Aorta (tissue), 5 donors: ENCODE measurements around the gene SYF2. TPM values are rescaled to one million over a fixed set of nuclear protein-coding genes. Genes with fewer than 3 reads are reported as not detected.
A peak's percentile ranks its signal among the peaks of the same experiment; 100 is the strongest.

Experiments used
- ATAC-seq: fragments of 200-7000 bp; cut with Tn5 transposase; one replicate; pipeline ENCODE4 v1.9.1; 2022; ENCODE audit warnings: moderate library complexity; ENCODE audit not compliant: low FRiP score
- DNase-seq, 2 donors: peaks; one replicate each; pipeline ENCODE4 v3.0.0-alpha.2; 2020
- H3K27ac ChIP-seq, 2 donors: one replicate each; pipeline ENCODE4 v1.5.1; 2013; ENCODE audit warnings: low read length in 2 of 2, mild to moderate bottlenecking in 2 of 2, moderate library complexity in 2 of 2, control low read depth in 1 of 2, inconsistent platforms in 1 of 2, low read depth in 1 of 2
- H3K27me3 ChIP-seq, 2 donors: one replicate each; pipeline ENCODE4 v1.6.1; 2013; ENCODE audit warnings: control low read depth in 1 of 2, low read length in 1 of 2, mild to moderate bottlenecking in 1 of 2, moderate library complexity in 1 of 2; ENCODE audit not compliant: insufficient read depth in 2 of 2, control insufficient read depth in 1 of 2
- H3K36me3 ChIP-seq, 2 donors: one replicate each; pipeline ENCODE4 v1.6.1; 2013; ENCODE audit warnings: control low read depth in 1 of 2, low read length in 1 of 2, mild to moderate bottlenecking in 1 of 2; ENCODE audit not compliant: insufficient read depth in 2 of 2, control insufficient read depth in 1 of 2
- H3K4me1 ChIP-seq, 2 donors: one replicate each; pipeline ENCODE4 v1.6.1; 2013; ENCODE audit warnings: low read length in 2 of 2, control low read depth in 1 of 2, mild to moderate bottlenecking in 1 of 2, moderate library complexity in 1 of 2; ENCODE audit not compliant: insufficient read depth in 2 of 2, control insufficient read depth in 1 of 2
- H3K4me3 ChIP-seq, 2 donors: one replicate each; pipeline ENCODE4 v1.5.1; 2013; ENCODE audit warnings: low read length in 2 of 2, control low read depth in 1 of 2, mild to moderate bottlenecking in 1 of 2
- H3K9me3 ChIP-seq: one replicate; pipeline ENCODE4 v1.6.1; 2013; ENCODE audit warnings: mild to moderate bottlenecking, low read length; ENCODE audit not compliant: control insufficient read depth
- WGBS, 2 donors: extraction: QIAGEN DNeasy Blood & Tissue Kit; methylation state at CpG; one replicate each; pipeline ENCODE4 v1.1.7; 2013; 5-methylcytosine and 5-hydroxymethylcytosine counted together
- intact Hi-C, 2 donors: fragments of 100-400 bp; cut with DNase I; formaldehyde crosslinking; loops; one replicate each; pipeline versions ENCODE4 v1.14.2 to v1.15.0; 2022
- polyA plus RNA-seq, 2 donors: library from polyadenylated mRNA; stranded (reverse); fragments of 200-250 nt; gene quantifications; one replicate each; pipeline ENCODE4 v1.2.3, GENCODE V29; 2013
- total RNA-seq, 2 donors: library from RNA; stranded (reverse); fragmentation: NEBNext Ultra II Directional; extraction: Animal tissue kit (Norgen Biotek cat#: 25700); gene quantifications; one replicate each; pipeline ENCODE4 v1.2.1, GENCODE V29; 2021
- donor health status: healthy with polysubstance abuse.
- donor health status: Bipolar disorder and iron deficiency.
- donor health status: DM: no; HTN: no; CAD: no.
- donor health status: DM: no; HTN: no; CAD: no.
- donor health status: DM: yes; HTN: yes; CAD: no.

The SYF2 gene
- total and polyA plus RNA-seq, 4 donors = 43.0 to 142 (median 74.6) TPM

- DNase-seq (no peak), ATAC-seq (no peak)
- no peak overlapping the region for H3K27ac ChIP-seq
- no peak overlapping the region for H3K4me3 ChIP-seq
- no peaks in the 10 kb centered on the region for H3K9me3 ChIP-seq
- H3K4me1 ChIP-seq = no peaks in the 10 kb centered on the region
- intact Hi-C loops = no loop called here
- 83 to 84% methylated on average over 8 of the region's 8 CpGs for WGBS, 2 donors
- no peaks in the 10 kb centered on the region for H3K27me3 ChIP-seq
- peaks cover 0 to 4% of the 10 kb centered on the region in 2 donors for H3K36me3 ChIP-seq
Measured at GRCh38 chr1:25217598-25218232, 14.6 kb downstream of the SYF2 start.

DNA sequence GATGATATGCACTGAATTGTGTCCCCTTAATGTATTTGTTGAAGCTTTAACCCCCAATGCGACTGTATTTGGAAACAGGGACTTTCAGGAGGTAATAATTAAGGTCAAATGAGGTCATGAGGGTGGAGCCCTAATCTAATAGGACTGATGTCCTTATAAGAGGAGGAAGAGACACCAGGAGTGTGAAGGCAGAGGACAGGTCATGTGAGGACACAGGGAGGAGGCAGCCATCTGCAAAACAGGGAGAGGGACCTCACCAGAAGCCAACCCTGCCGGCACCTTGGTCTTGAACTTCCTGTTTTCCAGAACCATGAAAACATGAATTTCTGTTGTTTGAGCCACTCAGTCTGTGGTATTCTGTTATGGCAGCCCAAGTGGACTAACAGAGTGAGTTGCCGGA lies 15.3 kb downstream of the SYF2 start:
- Histone ChIP-seq H3K36me3 (peaks cover 0 to 4% of the 10 kb centered on the region in 2 donors), H3K4me1 (no peaks in the 10 kb centered on the region), H3K9me3 (no peaks in the 10 kb centered on the region), H3K4me3 (no peak overlapping the region), H3K27ac (no peak overlapping the region), H3K27me3 (no peaks in the 10 kb centered on the region)
- WGBS, 2 donors = 95 to 96% methylated on average over 3 of the region's 3 CpGs
- DNase-seq = peak in 1 of 2 donors; percentile 12
- intact Hi-C loops = no loop called here
- no peak for ATAC-seq

GRCh38 chr1:25216123-25216522 lies 16.2 kb downstream of the SYF2 start:
- no peak overlapping the region for H3K27ac ChIP-seq
- H3K4me1 ChIP-seq = no peaks in the 10 kb centered on the region
- no peaks in the 10 kb centered on the region for H3K27me3 ChIP-seq
- WGBS, 2 donors = 82 to 83% methylated on average over 4 of the region's 4 CpGs
- H3K4me3 ChIP-seq = no peak overlapping the region
- peaks cover 0 to 2% of the 10 kb centered on the region in 2 donors for H3K36me3 ChIP-seq
- no peak for ATAC-seq
- intact Hi-C loops = no loop called here
- no peaks in the 10 kb centered on the region for H3K9me3 ChIP-seq
- DNase-seq = no peak

GRCh38 chr1:25212725-25213124 lies 19.6 kb downstream of the SYF2 start:
- intact Hi-C loops = no loop called here
- DNase-seq (no peak), ATAC-seq (no peak)
- H3K27ac ChIP-seq = no peak overlapping the region
- H3K4me3 ChIP-seq = no peak overlapping the region
- H3K27me3 ChIP-seq = no peaks in the 10 kb centered on the region
- H3K9me3 ChIP-seq = no peaks in the 10 kb centered on the region
- H3K4me1 ChIP-seq = no peaks in the 10 kb centered on the region
- H3K36me3 ChIP-seq = no peaks in the 10 kb centered on the region
- 48 to 49% methylated on average over 5 of the region's 5 CpGs for WGBS, 2 donors

GRCh38 chr1:25210728-25211127 lies 21.6 kb downstream of the SYF2 start:
- Histone ChIP-seq H3K36me3 (no peaks in the 10 kb centered on the region), H3K9me3 (no peaks in the 10 kb centered on the region), H3K27me3 (no peaks in the 10 kb centered on the region), H3K4me1 (no peaks in the 10 kb centered on the region), H3K27ac (no peak overlapping the region), H3K4me3 (no peak overlapping the region)
- ATAC-seq (no peak), DNase-seq (peak in 1 of 2 donors; percentile 13)
- intact Hi-C loops = no loop called here
- WGBS, 2 donors = 33 to 39% methylated on average over 3 of the region's 3 CpGs

- Histone ChIP-seq H3K27me3 (no peaks in the 10 kb centered on the region), H3K9me3 (no peaks in the 10 kb centered on the region), H3K36me3 (no peaks in the 10 kb centered on the region), H3K4me1 (no peaks in the 10 kb centered on the region), H3K27ac (no peak overlapping the region), H3K4me3 (no peak overlapping the region)
- DNase-seq (no peak), ATAC-seq (no peak)
- WGBS, 2 donors = 83 to 88% methylated on average over 4 of the region's 4 CpGs
- intact Hi-C loops = loop anchor here (10.0 kb wide), 3 partner anchors 275 to 555 kb away; partner anchors contain the start of gene RUNX3 (in 1 of the 2)
Measured at GRCh38 chr1:25209516-25209915, 22.8 kb downstream of the SYF2 start.

DNA sequence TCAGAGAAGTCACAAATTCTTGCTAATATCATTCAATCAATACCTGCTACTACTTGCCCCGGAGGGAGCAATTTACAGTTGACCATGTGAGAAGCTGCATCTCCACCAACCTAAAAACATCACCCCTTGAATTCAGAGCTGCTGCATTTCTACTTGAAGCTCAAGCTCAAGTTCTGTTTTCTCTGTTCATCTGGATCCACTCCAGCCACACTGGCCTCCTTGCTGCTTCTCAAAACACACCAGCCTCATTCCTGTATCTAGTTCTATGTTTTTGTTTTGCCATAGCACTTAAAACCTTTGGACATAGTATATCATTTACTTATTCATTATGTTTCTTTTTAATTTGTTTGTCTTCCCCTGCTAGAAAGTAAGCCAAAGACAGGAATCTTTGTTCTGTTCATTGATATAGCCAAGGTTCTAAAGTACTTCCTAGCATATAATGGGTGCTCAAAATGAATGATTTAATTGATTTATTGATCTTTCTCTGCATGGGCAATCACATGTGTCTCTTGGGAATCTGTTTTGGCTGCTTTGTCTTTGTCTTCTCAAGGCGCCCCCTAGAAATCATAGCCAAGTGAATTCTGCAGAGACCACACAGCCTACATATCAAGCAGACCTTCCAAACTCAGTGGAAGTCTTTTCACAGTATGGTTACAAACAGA lies 23.6 kb downstream of the SYF2 start:
- no peak for DNase-seq
- 55 to 59% methylated on average over 2 of the region's 2 CpGs for WGBS, 2 donors
- no peak overlapping the region for H3K4me3 ChIP-seq

GRCh38 chr1:25208092-25208491 lies 24.2 kb downstream of the SYF2 start:
- Histone ChIP-seq H3K9me3 (no peaks in the 10 kb centered on the region), H3K27ac (no peak overlapping the region), H3K4me3 (no peak overlapping the region), H3K36me3 (no peaks in the 10 kb centered on the region), H3K27me3 (no peaks in the 10 kb centered on the region), H3K4me1 (no peaks in the 10 kb centered on the region)
- 67 to 71% methylated on average over 1 of the region's 1 CpG for WGBS, 2 donors
- ATAC-seq = no peak
- DNase-seq = no peak
- intact Hi-C loops = loop anchor here (10.0 kb wide), 3 partner anchors 273 to 553 kb away; partner anchors contain the start of gene RUNX3 (in 1 of the 2)

More for the DNA sequence above, 23.6 kb downstream of the SYF2 start:
- intact Hi-C loops = loop anchor here (10.0 kb wide), 3 partner anchors 274 to 554 kb away; partner anchors contain the start of gene RUNX3 (in 1 of the 2)
- H3K27ac ChIP-seq = no peak overlapping the region
- H3K4me1 ChIP-seq = no peaks in the 10 kb centered on the region
- H3K36me3 ChIP-seq = no peaks in the 10 kb centered on the region
- no peaks in the 10 kb centered on the region for H3K27me3 ChIP-seq
- H3K9me3 ChIP-seq = no peaks in the 10 kb centered on the region
- no peak for ATAC-seq

DNA sequence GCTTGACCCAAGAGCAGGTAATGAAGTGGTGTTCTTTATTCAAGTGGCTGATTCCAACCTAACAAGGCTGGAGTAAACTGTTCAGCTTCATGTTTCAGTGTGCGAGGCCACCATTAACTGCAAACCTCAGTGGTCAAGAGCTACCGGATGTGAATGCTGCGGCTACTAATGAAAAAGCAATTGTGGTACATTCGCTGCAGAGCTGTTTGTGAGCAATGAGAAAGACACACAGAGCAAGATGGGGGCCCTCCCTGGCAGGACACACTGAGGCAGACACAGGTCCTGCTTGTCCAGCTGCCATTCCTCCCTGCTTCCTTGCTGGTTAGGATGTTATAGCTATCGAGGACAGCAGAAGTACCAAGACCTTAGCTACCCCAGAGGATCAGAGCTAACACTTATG lies 26.1 kb downstream of the SYF2 start:
- DNase-seq (no peak), ATAC-seq (no peak)
- H3K9me3 ChIP-seq = no peaks in the 10 kb centered on the region
- 88% methylated on average over 5 of the region's 5 CpGs for WGBS, 2 donors
- H3K4me1 ChIP-seq = no peaks in the 10 kb centered on the region
- no peaks in the 10 kb centered on the region for H3K36me3 ChIP-seq
- H3K27ac ChIP-seq = no peak overlapping the region
- H3K27me3 ChIP-seq = no peaks in the 10 kb centered on the region
- H3K4me3 ChIP-seq = no peak overlapping the region
- intact Hi-C loops = loop anchor here (10.0 kb wide), 3 partner anchors 271 to 551 kb away; partner anchors contain the start of gene RUNX3 (in 1 of the 2)
